Peyer's patch (tissue), 4 donors: ENCODE measurements around the gene GAS7. TPM values are rescaled to one million over a fixed set of nuclear protein-coding genes. Genes with fewer than 3 reads are reported as not detected.

Experiments
- DNase-seq, 3 donors: peaks; one replicate each; pipeline ENCODE4 v3.0.0-alpha.2; 2017 to 2019
- H3K27ac ChIP-seq, 4 donors: fragments of 200-600 bp; sonication (generic); one replicate each; pipeline ENCODE4 v1.5.1; 2016 to 2019
- H3K27me3 ChIP-seq, 2 donors: fragments of 200-600 bp; sonication (generic); one replicate each; pipeline ENCODE4 v1.5.1; 2019
- H3K36me3 ChIP-seq, 3 donors: fragments of 200-600 bp; sonication (generic); one replicate each; pipeline ENCODE4 v1.5.1; 2016 to 2019
- H3K4me1 ChIP-seq, 4 donors: fragments of 200-600 bp; sonication (generic); one replicate each; pipeline ENCODE4 v1.5.1; 2016 to 2019
- H3K4me3 ChIP-seq, 4 donors: fragments of 200-600 bp; sonication (generic); 1 replicate in 3 of 4; 2 replicates in 1 of 4; pipeline ENCODE4 v1.5.1; 2016 to 2019; ENCODE audit warnings: mild to moderate bottlenecking in 1 of 4
- H3K9me3 ChIP-seq, 4 donors: fragments of 200-600 bp; sonication (generic); one replicate each; pipeline ENCODE4 v1.5.1; 2016 to 2019; ENCODE audit warnings: mild to moderate bottlenecking in 1 of 4
- CTCF ChIP-seq, 6 experiments: fragments of 450-650 bp in 4 of 6; fragments of 200-600 bp in 2 of 6; sonication (generic) in 1 of 6; IDR thresholded peaks; one replicate each; pipeline ENCODE4 v1.5.1; 2017 to 2019; ENCODE audit warnings: antibody characterized with exemption in 6 of 6, mild to moderate bottlenecking in 3 of 6, moderate library complexity in 1 of 6
- POLR2A ChIP-seq, 2 donors: fragments of 450-650 bp; IDR thresholded peaks; one replicate each; pipeline ENCODE4 v1.5.1; 2017; ENCODE audit warnings: antibody characterized with exemption in 2 of 2, mild to moderate bottlenecking in 2 of 2, moderate library complexity in 2 of 2
- total RNA-seq, 4 donors: library from RNA; depleted of rRNA; stranded (reverse); fragments of >200 nt; gene quantifications; one replicate each; pipeline ENCODE4 v1.1.0, GENCODE V29; 2016

The GAS7 gene
- total RNA-seq, 4 donors from 2014 or later = 6.8 to 104 (median 27.6) TPM

DNA sequence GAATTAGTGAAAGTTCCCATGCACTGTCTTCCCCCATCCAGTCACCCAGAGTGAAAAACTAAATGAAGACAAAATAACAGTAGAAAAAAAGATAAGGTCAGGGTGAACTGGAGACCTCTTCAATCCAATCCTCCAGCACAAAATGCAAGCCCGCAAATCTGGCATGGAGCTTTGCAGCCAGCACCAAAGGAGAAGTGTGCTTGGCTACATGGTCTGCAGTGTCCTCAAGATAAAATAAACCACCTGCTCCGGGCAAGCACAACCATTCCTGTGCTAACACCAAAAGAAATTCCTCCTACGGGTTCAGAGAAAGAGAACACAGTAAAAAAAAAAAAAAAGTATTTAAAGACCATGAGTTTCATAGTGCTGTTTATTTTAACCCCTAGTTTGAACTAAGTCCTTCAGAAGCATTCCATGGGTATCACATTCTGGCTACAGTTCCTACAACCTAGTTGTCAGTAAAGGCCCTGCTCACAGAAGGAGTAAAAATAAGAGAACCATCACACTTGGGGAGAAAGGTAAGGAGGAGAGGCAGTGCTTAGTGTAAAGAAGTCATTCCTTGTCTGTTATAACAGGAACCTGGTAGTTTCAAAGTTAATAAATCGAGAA lies 109.1 kb downstream of the GAS7 start:
- Histone ChIP-seq H3K27ac (no peak overlapping the region), H3K36me3 (no peaks in the 10 kb centered on the region), H3K4me1 (peaks cover 0 to 9% (median 0%) of the 10 kb centered on the region in 4 donors), H3K4me3 (no peak overlapping the region), H3K9me3 (no peaks in the 10 kb centered on the region), H3K27me3 (no peaks in the 10 kb centered on the region)
- TF ChIP-seq POLR2A (IDR thresholded peaks at IDR 0.05) = no peak
- no peak for TF ChIP-seq CTCF (IDR thresholded peaks at IDR 0.05)
- no peak for DNase-seq

DNA sequence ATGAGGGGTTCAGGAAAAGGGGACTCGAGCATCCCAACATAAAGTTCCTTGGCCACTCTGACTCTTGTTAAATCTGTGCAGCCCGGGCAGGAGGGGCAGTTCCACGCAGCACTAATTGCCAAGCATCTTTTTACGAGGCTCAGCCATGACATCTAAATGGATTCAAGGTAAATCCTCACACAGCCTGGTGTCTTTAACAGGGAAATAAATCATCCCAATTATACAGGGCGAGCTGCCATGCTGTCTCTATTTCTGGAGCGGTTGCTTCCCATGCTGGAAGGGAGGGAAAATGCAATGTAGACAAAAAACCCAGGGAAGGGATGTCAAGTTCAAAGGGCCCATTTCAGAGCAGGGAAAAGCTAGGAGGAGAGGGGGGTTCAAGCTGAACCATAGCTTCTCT lies 110.0 kb downstream of the GAS7 start:
- Histone ChIP-seq H3K4me1 (peaks cover 0 to 9% (median 0%) of the 10 kb centered on the region in 4 donors), H3K27ac (no peak overlapping the region), H3K27me3 (no peaks in the 10 kb centered on the region), H3K4me3 (no peak overlapping the region), H3K9me3 (no peaks in the 10 kb centered on the region), H3K36me3 (no peaks in the 10 kb centered on the region)
- TF ChIP-seq CTCF (IDR thresholded peaks at IDR 0.05) (no peak), POLR2A (IDR thresholded peaks at IDR 0.05) (no peak)
- no peak for DNase-seq

DNA sequence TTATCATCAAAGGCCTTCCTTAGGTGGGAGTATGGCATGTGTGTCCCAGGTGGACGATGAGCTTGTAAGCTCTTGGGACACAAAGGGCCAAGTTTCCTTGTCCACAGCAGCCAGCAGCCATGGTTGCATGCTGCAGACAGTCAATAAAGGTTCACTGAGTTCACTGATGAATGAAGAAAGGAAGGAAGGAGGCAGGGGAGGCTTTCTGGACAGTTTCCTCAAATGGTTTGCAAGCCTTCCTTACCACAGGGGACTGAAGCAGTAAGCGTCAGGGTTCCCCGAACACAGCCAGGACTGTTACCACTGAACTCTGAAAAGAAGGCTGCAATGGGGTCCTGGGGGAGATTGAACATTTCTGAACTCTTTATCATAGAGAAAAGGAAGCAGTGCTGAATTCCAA lies 111.1 kb downstream of the GAS7 start:
- Histone ChIP-seq H3K27me3 (no peaks in the 10 kb centered on the region), H3K9me3 (no peaks in the 10 kb centered on the region), H3K4me3 (no peak overlapping the region), H3K27ac (no peak overlapping the region), H3K36me3 (no peaks in the 10 kb centered on the region), H3K4me1 (peaks cover 0 to 9% (median 0%) of the 10 kb centered on the region in 4 donors)
- DNase-seq = no peak
- TF ChIP-seq CTCF (IDR thresholded peaks at IDR 0.05) (no peak), POLR2A (IDR thresholded peaks at IDR 0.05) (no peak)

DNA sequence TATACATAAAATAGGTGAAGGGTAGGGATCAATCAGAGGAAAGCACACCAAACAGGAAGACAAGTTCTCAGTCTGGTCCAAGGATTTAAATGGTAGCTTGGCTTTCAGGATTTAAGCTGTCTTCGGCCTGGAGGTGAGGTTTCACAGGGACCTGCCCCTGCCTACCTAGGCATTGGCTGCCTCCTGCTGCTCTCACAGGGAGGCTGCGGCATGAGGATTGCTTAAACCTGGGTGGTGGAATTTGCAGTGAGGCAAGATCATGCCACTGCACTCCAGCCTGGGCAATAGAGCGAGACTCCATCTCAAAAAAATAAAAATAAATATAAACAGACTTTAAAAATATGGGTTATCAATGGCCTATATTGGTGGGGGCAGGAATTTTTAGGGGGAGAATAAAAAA lies 114.5 kb downstream of the GAS7 start:
- no peak for DNase-seq
- Histone ChIP-seq H3K27me3 (no peaks in the 10 kb centered on the region), H3K27ac (no peak overlapping the region), H3K9me3 (no peaks in the 10 kb centered on the region), H3K4me3 (no peak overlapping the region), H3K4me1 (peaks cover 0 to 6% (median 0%) of the 10 kb centered on the region in 4 donors), H3K36me3 (no peaks in the 10 kb centered on the region)
- TF ChIP-seq POLR2A (IDR thresholded peaks at IDR 0.05) = no peak
- TF ChIP-seq CTCF (IDR thresholded peaks at IDR 0.05) = no peak

DNA sequence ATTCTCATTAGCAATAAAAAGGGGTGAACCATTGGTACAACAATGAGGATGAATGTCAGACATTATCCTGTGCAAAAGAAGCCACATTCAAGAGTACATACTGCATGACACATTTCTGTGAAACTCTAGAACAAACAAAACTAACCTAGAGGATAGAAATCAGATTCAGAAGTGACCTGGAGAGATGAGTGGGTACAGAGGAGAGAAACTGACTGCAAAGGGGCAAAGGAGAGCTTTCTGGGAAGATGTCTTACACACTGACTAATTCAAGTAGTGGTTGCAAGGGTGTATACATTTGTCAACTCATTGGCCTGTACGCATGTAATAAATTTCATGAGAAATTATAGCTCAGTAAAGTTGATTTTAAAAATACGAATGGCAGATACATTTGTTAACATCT lies 115.6 kb downstream of the GAS7 start:
- Histone ChIP-seq H3K27ac (no peak overlapping the region), H3K27me3 (no peaks in the 10 kb centered on the region), H3K36me3 (no peaks in the 10 kb centered on the region), H3K4me3 (no peak overlapping the region), H3K4me1 (no peaks in the 10 kb centered on the region), H3K9me3 (no peaks in the 10 kb centered on the region)
- TF ChIP-seq POLR2A (IDR thresholded peaks at IDR 0.05) = no peak
- no peak for TF ChIP-seq CTCF (IDR thresholded peaks at IDR 0.05)
- DNase-seq = no peak
